ENCODE results near the gene SUPT4H1.

SUPT4H1 gene

GRCh38 chr17:58338841-58339754 is 12.9 kb downstream of the SUPT4H1 start:
- peak; percentile 91 for DNase-seq

GRCh38 chr17:58338454-58338840 is 13.6 kb downstream of the SUPT4H1 start:
- no peak for DNase-seq

- DNase-seq, result peak; percentile 95
Measured at GRCh38 chr17:58337600-58338453, 14.2 kb downstream of the SUPT4H1 start.

- DNase-seq, result peak; percentile 84
Measured at GRCh38 chr17:58337210-58337599, 14.8 kb downstream of the SUPT4H1 start.

- DNase-seq, result peak; percentile 76
Measured at GRCh38 chr17:58336456-58337209, 15.4 kb downstream of the SUPT4H1 start.

GRCh38 chr17:58335779-58336455 is 16.1 kb downstream of the SUPT4H1 start:
- peak; percentile 82 for DNase-seq

GRCh38 chr17:58335061-58335731 is 16.8 kb downstream of the SUPT4H1 start:
- DNase-seq, result peak; percentile 83

GRCh38 chr17:58334661-58335060 is 17.3 kb downstream of the SUPT4H1 start:
- no peak for DNase-seq

- no peak for DNase-seq
Measured at GRCh38 chr17:58334256-58334655, 17.7 kb downstream of the SUPT4H1 start.

- DNase-seq, result no peak
Measured at GRCh38 chr17:58333736-58334207, 18.2 kb downstream of the SUPT4H1 start.

GRCh38 chr17:58332778-58333735 is 18.9 kb downstream of the SUPT4H1 start:
- DNase-seq, result peak; percentile 91

GRCh38 chr17:58331815-58332777 is 19.9 kb downstream of the SUPT4H1 start:
- peak; percentile 98 for DNase-seq

- DNase-seq, result peak; percentile 93
Measured at GRCh38 chr17:58330997-58331814, 20.8 kb downstream of the SUPT4H1 start.

- peak; percentile 89 for DNase-seq
Measured at GRCh38 chr17:58330538-58330996, 21.4 kb downstream of the SUPT4H1 start.

GRCh38 chr17:58329810-58330537 is 22.0 kb downstream of the SUPT4H1 start:
- peak; percentile 84 for DNase-seq

- DNase-seq, result peak; percentile 98
Measured at GRCh38 chr17:58329035-58329809, 22.8 kb downstream of the SUPT4H1 start.
